DND-41 (cell line): ENCODE data around the gene CARMIL3.
"Not testable (repeated sequence)": the region's sequence is repeated elsewhere in the genome, so short reads cannot be mapped to it uniquely, and the experiment has no call there.

Source experiments
- CTCF ChIP-seq: IDR thresholded peaks from 2 replicates; pipeline ENCODE4 v1.5.1; 2012; ENCODE audit warnings: borderline replicate concordance, low read length, moderate library complexity, mild to moderate bottlenecking; ENCODE audit not compliant: poor library complexity, severe bottlenecking; ENCODE audit errors: extremely low read depth
- EZH2 ChIP-seq: IDR thresholded peaks from 3 replicates; pipeline ENCODE4 v1.6.1; 2012; ENCODE audit warnings: borderline replicate concordance, low read depth, mild to moderate bottlenecking, moderate library complexity, low read length, inconsistent platforms; ENCODE audit not compliant: severe bottlenecking

- TF ChIP-seq CTCF, EZH2: not testable (repeated sequence)
Measured at GRCh38 chr14:24035769-24036168, 16.0 kb upstream of the CARMIL3 start.
